ENCODE measurements around the gene LYPD6B.

- no peak for TF ChIP-seq EZH2 (IDR thresholded peaks at IDR 0.05; ENCODE audit: low read depth, unreplicated experiment)
- TF ChIP-seq EZH2phosphoT487 (IDR thresholded peaks at IDR 0.05; ENCODE audit: unreplicated experiment): no peak
- TF ChIP-seq CTCF (conservative IDR thresholded peaks at IDR 0.05; ENCODE audit: low read depth in 2 of 2): no peak
- no peak for TF ChIP-seq POLR2AphosphoS5 (IDR thresholded peaks at IDR 0.05; ENCODE audit: low read depth)
- TF ChIP-seq, protein P1, sequence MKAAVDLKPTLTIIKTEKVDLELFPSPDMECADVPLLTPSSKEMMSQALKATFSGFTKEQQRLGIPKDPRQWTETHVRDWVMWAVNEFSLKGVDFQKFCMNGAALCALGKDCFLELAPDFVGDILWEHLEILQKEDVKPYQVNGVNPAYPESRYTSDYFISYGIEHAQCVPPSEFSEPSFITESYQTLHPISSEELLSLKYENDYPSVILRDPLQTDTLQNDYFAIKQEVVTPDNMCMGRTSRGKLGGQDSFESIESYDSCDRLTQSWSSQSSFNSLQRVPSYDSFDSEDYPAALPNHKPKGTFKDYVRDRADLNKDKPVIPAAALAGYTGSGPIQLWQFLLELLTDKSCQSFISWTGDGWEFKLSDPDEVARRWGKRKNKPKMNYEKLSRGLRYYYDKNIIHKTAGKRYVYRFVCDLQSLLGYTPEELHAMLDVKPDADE (IDR thresholded peaks at IDR 0.05): no peak
- no peak for TF ChIP-seq REST (IDR thresholded peaks at IDR 0.05; ENCODE audit: unreplicated experiment)
- TF ChIP-seq CREB1 (CRISPR knock-in tag; IDR thresholded peaks at IDR 0.05; ENCODE audit: low read depth): no peak
- TF ChIP-seq JUNB (IDR thresholded peaks at IDR 0.05; ENCODE audit: unreplicated experiment): no peak
- no peak for TF ChIP-seq NANOG (IDR thresholded peaks at IDR 0.05; ENCODE audit: borderline replicate concordance)
- TF ChIP-seq ZNF331 (CRISPR knock-in tag; IDR thresholded peaks at IDR 0.05; ENCODE audit: low read depth): no peak
- TF ChIP-seq ZNF462 (CRISPR knock-in tag; IDR thresholded peaks at IDR 0.05): no peak
These were observed 97.6 kb downstream of the LYPD6B start for GRCh38 chr2:149136111-149136510.
